Nephron (organoid): ENCODE results near the gene IL1RAPL1.

ENCODE experiments used
- H3K27ac Mint-ChIP-seq, 3 experiments: 2 replicates each; pipeline ENCODE4 v1.8.0; 2020; ENCODE audit warnings: mixed read lengths in 3 of 3, mild to moderate bottlenecking in 2 of 3, moderate library complexity in 1 of 3
- H3K27me3 Mint-ChIP-seq: 2 replicates; pipeline ENCODE4 v1.8.0; 2021; ENCODE audit warnings: low read depth, mild to moderate bottlenecking, moderate library complexity, mixed read lengths
- H3K36me3 Mint-ChIP-seq: 2 replicates; pipeline ENCODE4 v1.8.0; 2020; ENCODE audit warnings: low read depth, mixed read lengths
- H3K4me1 Mint-ChIP-seq: 2 replicates; pipeline ENCODE4 v1.8.0; 2020; ENCODE audit warnings: mixed read lengths
- H3K4me3 Mint-ChIP-seq, 3 experiments: 2 replicates each; pipeline ENCODE4 v1.8.0; 2020; ENCODE audit warnings: mild to moderate bottlenecking in 3 of 3, mixed read lengths in 3 of 3, moderate library complexity in 2 of 3
- H3K9me3 Mint-ChIP-seq: 2 replicates; pipeline ENCODE4 v1.8.0; 2020; ENCODE audit warnings: mixed read lengths
- CTCF ChIP-seq, 3 experiments: fragments of 200-600 bp; sonication (generic); IDR thresholded peaks; one replicate each; pipeline ENCODE4 v1.5.0; 2021; ENCODE audit warnings: antibody characterized with exemption in 3 of 3; ENCODE audit not compliant: unreplicated experiment in 3 of 3

The IL1RAPL1 gene

GRCh38 chrX:29560065-29560464 is 972.8 kb downstream of the IL1RAPL1 start:
- Mint-ChIP-seq H3K27ac (no peak overlapping the region), H3K27me3 (no peaks in the 10 kb centered on the region), H3K4me3 (no peak overlapping the region), H3K9me3 (peaks cover 40% of the 10 kb centered on the region), H3K36me3 (peaks cover 34% of the 10 kb centered on the region), H3K4me1 (no peaks in the 10 kb centered on the region)
- TF ChIP-seq CTCF (IDR thresholded peaks at IDR 0.05; ENCODE audit: unreplicated experiment in 3 of 3), result no peak

DNA sequence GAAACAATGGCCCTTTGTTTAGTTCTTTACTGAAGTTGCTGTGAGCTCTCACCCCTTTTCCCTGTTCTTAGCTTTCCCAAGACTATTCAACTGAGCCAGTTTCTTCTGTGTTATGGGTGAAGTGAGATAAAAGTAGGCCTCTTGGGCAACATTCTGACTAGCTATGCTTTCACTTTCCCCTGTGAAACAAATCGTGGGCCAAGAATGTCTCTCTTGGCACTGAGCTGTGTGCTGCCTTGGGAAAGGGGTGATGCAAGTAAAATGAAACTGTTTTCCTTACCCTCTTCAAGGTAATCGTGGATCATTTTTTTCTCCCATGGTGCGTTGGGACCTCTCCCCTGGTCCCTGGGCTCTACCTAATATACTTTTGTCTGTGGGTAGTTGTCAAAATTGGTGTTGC is 974.2 kb downstream of the IL1RAPL1 start:
- H3K4me3 Mint-ChIP-seq, result no peak overlapping the region
- H3K27me3 Mint-ChIP-seq, result no peaks in the 10 kb centered on the region
- no peak overlapping the region for H3K27ac Mint-ChIP-seq
- peaks cover 40% of the 10 kb centered on the region for H3K9me3 Mint-ChIP-seq
- TF ChIP-seq CTCF (IDR thresholded peaks at IDR 0.05; ENCODE audit: unreplicated experiment in 3 of 3), result no peak
- H3K36me3 Mint-ChIP-seq, result peaks cover 34% of the 10 kb centered on the region
- no peaks in the 10 kb centered on the region for H3K4me1 Mint-ChIP-seq

DNA sequence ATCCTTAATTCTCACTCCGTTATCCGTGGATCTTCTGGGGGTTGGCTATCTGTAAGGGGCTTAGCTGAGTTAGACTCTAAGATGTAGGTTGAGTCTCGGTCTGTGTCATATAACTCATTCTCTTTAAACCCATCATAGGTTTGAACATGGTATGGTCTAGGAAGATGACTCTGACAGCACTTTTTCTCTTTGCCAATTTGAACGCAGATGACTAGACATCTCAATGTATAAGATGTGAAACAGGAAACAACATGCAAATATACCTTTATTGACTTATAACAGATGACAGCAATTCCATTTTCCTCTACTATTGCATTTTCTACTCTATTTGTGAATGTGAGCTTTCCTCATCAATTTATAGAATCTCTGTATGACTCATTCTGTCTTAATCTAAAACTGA is 993.3 kb downstream of the IL1RAPL1 start:
- Mint-ChIP-seq H3K27ac (no peak overlapping the region), H3K36me3 (peaks cover 3% of the 10 kb centered on the region), H3K4me3 (no peak overlapping the region), H3K9me3 (peaks cover 11% of the 10 kb centered on the region), H3K27me3 (no peaks in the 10 kb centered on the region), H3K4me1 (no peaks in the 10 kb centered on the region)
- TF ChIP-seq CTCF (IDR thresholded peaks at IDR 0.05; ENCODE audit: unreplicated experiment in 3 of 3), result no peak

GRCh38 chrX:29581223-29581622 is 994.0 kb downstream of the IL1RAPL1 start:
- no peak overlapping the region for H3K4me3 Mint-ChIP-seq
- H3K9me3 Mint-ChIP-seq, result peaks cover 11% of the 10 kb centered on the region
- no peaks in the 10 kb centered on the region for H3K4me1 Mint-ChIP-seq
- no peak overlapping the region for H3K27ac Mint-ChIP-seq
- no peak for TF ChIP-seq CTCF (IDR thresholded peaks at IDR 0.05; ENCODE audit: unreplicated experiment in 3 of 3)
- no peaks in the 10 kb centered on the region for H3K27me3 Mint-ChIP-seq
- peaks cover 3% of the 10 kb centered on the region for H3K36me3 Mint-ChIP-seq

GRCh38 chrX:29587107-29587506 is 999.9 kb downstream of the IL1RAPL1 start:
- no peak overlapping the region for H3K4me3 Mint-ChIP-seq

More at GRCh38 chrX:29587107-29587506, 999.9 kb downstream of the IL1RAPL1 start:
- no peaks in the 10 kb centered on the region for H3K36me3 Mint-ChIP-seq
- peaks cover 6% of the 10 kb centered on the region for H3K9me3 Mint-ChIP-seq
- peak overlapping the region in 2 of 3 experiments; percentile 10 to 60 for H3K27ac Mint-ChIP-seq
- no peaks in the 10 kb centered on the region for H3K27me3 Mint-ChIP-seq
- H3K4me1 Mint-ChIP-seq, result no peaks in the 10 kb centered on the region
- no peak for TF ChIP-seq CTCF (IDR thresholded peaks at IDR 0.05; ENCODE audit: unreplicated experiment in 3 of 3)
